Endodermal cell (in vitro differentiated cells): ENCODE results near the gene S100A3. TPM values are rescaled to one million over a fixed set of nuclear protein-coding genes. Genes with fewer than 3 reads are reported as not detected.

Source experiments
- DNase-seq: peaks from one replicate; pipeline ENCODE4 v3.0.0-alpha.2; 2017
- H3K27ac ChIP-seq: 2 replicates; pipeline ENCODE4 v1.5.1; 2013; ENCODE audit warnings: mild to moderate bottlenecking, low read depth, low read length, moderate library complexity
- H3K27me3 ChIP-seq: 2 replicates; pipeline ENCODE4 v1.6.1; 2013; ENCODE audit warnings: mild to moderate bottlenecking, low read length, moderate library complexity; ENCODE audit not compliant: insufficient read depth, control insufficient read depth, poor library complexity, severe bottlenecking
- H3K36me3 ChIP-seq: 2 replicates; pipeline ENCODE4 v1.7.0; 2013; ENCODE audit warnings: mild to moderate bottlenecking, low read length, moderate library complexity; ENCODE audit not compliant: control insufficient read depth, insufficient read depth
- H3K4me1 ChIP-seq: one replicate; pipeline ENCODE4 v1.7.0; 2013; ENCODE audit warnings: low read length; ENCODE audit not compliant: control insufficient read depth, insufficient read depth
- H3K4me3 ChIP-seq: 2 replicates; pipeline ENCODE4 v1.5.1; 2013; ENCODE audit warnings: mild to moderate bottlenecking, low read length, moderate library complexity
- H3K9ac ChIP-seq: 2 replicates; pipeline ENCODE4 v1.6.1; 2013; ENCODE audit warnings: mild to moderate bottlenecking, low read length, moderate library complexity; ENCODE audit not compliant: poor library complexity, severe bottlenecking; ENCODE audit errors: extremely low read depth
- H3K9me3 ChIP-seq: 2 replicates; pipeline ENCODE4 v1.6.1; 2013; ENCODE audit warnings: mild to moderate bottlenecking, low read length, moderate library complexity; ENCODE audit not compliant: control insufficient read depth
- H3K27ac Mint-ChIP-seq: 2 replicates; pipeline ENCODE4 v1.8.0; 2020; ENCODE audit warnings: mixed read lengths
- H3K27me3 Mint-ChIP-seq: 2 replicates; pipeline ENCODE4 v1.8.0; 2021; ENCODE audit warnings: mild to moderate bottlenecking, mixed read lengths; ENCODE audit not compliant: insufficient read depth
- H3K36me3 Mint-ChIP-seq: 2 replicates; pipeline ENCODE4 v1.8.0; 2020; ENCODE audit warnings: low read depth, mixed read lengths
- H3K4me1 Mint-ChIP-seq: 2 replicates; pipeline ENCODE4 v1.8.0; 2020; ENCODE audit warnings: mixed read lengths
- H3K4me3 Mint-ChIP-seq: 2 replicates; pipeline ENCODE4 v1.8.0; 2020; ENCODE audit warnings: mild to moderate bottlenecking, moderate library complexity, mixed read lengths
- H3K9me3 Mint-ChIP-seq: 2 replicates; pipeline ENCODE4 v1.8.0; 2020; ENCODE audit warnings: mild to moderate bottlenecking, mixed read lengths
- WGBS, 2 experiments: methylation state at CpG; one replicate each; pipeline versions ENCODE4 v1.1.5 to v1.1.7; 2013; ENCODE audit warnings: missing lambda C conversion rate in 2 of 2, mixed read lengths in 1 of 2; ENCODE audit not compliant: insufficient coverage in 1 of 2, insufficient read length in 1 of 2; 5-methylcytosine and 5-hydroxymethylcytosine counted together
- total RNA-seq, 2 donors: library from RNA; stranded (reverse); fragmentation: NEBNext Ultra II Directional in 1 of 2; extraction: Animal tissue kit (Norgen Biotek cat#: 25700) in 1 of 2; gene quantifications; 2 replicates in 1 of 2; 3 replicates in 1 of 2; pipeline ENCODE4 v1.2.1, GENCODE V29; 2021
- TF ChIP-seq, protein P1 (sequence below): fragments of 200-600 bp; sonication (generic); conservative IDR thresholded peaks from 2 replicates; pipeline ENCODE4 v1.5.0; 2021; ENCODE audit warnings: antibody characterized with exemption, mild to moderate bottlenecking

Gene S100A3
- total RNA-seq, 2 donors from 2014 or later = not detected

DNA sequence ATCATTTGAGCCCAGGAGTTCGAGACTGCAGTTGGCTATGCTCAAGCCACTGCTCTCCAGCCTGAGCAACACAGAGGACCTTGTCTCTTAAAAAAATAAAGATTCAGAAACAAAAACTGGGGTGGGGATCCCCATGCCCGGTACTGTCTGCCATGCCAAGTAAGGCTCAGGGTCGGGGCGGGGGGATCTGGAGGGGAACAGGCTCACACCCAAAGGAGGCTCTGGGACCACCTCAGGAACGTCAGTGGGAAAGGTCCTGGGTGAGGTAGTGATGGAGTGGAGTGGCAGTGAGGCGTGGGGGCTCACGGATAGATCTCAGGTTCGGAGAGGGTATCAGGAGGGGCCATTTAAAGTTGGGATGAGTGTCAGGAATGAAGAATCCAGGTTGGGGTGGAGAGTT is 2.7 kb downstream of the S100A3 start:
- H3K27me3 ChIP-seq = no peaks in the 10 kb centered on the region
- Mint-ChIP-seq H3K4me1 (peaks cover 18% of the 10 kb centered on the region), H3K27me3 (peaks cover 5% of the 10 kb centered on the region), H3K27ac (no peak overlapping the region), H3K9me3 (no peaks in the 10 kb centered on the region), H3K4me3 (no peak overlapping the region), H3K36me3 (no peaks in the 10 kb centered on the region)
- TF ChIP-seq, protein P1, sequence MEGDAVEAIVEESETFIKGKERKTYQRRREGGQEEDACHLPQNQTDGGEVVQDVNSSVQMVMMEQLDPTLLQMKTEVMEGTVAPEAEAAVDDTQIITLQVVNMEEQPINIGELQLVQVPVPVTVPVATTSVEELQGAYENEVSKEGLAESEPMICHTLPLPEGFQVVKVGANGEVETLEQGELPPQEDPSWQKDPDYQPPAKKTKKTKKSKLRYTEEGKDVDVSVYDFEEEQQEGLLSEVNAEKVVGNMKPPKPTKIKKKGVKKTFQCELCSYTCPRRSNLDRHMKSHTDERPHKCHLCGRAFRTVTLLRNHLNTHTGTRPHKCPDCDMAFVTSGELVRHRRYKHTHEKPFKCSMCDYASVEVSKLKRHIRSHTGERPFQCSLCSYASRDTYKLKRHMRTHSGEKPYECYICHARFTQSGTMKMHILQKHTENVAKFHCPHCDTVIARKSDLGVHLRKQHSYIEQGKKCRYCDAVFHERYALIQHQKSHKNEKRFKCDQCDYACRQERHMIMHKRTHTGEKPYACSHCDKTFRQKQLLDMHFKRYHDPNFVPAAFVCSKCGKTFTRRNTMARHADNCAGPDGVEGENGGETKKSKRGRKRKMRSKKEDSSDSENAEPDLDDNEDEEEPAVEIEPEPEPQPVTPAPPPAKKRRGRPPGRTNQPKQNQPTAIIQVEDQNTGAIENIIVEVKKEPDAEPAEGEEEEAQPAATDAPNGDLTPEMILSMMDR = no peak
- 91 to 94% methylated on average over 4 to 8 of the region's 8 CpGs for WGBS, 2 experiments
- H3K27ac ChIP-seq = no peak overlapping the region
- H3K4me3 ChIP-seq = no peak overlapping the region
- DNase-seq = no peak
- H3K4me1 ChIP-seq = peaks cover 12% of the 10 kb centered on the region
- no peaks in the 10 kb centered on the region for H3K9me3 ChIP-seq
- H3K9ac ChIP-seq = no peak overlapping the region
- H3K36me3 ChIP-seq = no peaks in the 10 kb centered on the region

DNA sequence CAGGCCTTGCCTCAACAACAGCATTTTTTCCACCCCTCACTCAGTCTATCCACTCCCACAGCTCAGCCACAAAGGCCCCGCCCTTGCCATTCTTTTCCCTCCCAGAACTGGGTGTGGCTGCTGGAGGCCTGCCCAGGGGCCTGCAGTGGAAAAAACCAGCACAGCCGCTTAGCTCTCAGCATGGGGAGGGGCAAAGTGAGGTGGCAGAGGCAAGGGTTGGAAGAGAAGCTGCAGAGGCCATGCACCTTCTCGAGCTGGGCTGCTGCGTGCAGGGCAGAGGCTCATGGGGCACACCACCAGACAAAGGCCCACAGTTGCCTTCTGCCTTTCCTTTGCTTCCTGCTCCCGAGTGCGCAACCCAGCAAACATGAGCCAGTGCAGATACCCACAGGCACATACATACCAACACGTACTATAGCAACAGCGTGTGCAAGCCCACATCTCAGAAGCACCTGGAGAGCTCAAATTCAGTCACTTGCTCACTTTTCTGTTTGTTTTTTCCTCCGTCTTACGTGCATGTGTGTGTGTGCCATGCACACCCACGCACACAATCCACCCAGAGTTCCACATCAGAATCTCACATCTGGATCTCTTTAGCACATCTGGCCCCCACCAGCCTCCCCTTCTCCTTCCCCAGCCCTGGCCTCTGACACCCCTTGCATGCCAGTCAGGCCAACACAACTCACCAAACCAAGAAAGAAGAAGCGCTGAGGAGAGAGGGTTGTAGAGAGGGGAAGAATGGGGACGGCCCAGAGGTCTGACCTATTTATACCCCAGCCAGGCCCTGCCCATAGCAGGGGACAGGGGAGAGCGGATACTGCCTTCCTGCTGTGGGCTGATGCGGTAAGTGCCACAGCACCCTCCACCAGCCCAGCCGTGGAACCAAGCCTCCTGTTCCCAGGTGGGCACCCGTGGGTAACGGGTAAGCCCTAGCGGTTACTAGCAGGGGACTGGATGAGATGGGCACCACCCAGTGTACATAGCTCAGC is 3.7 kb downstream of the S100A3 start, which contains the start of gene S100A4:
TSS of gene S100A4 (minus strand) at position 740 of the 989 bp plus-strand sequence. CDS start 1,012 bp downstream, outside the sequence.
- TF ChIP-seq, protein P1 = no peak
- Histone ChIP-seq H3K4me1 (peaks cover 12% of the 10 kb centered on the region), H3K36me3 (no peaks in the 10 kb centered on the region), H3K9ac (peak within 1 kb of the TSS; percentile 30), H3K27me3 (no peaks in the 10 kb centered on the region), H3K27ac (peak within 1 kb of the TSS; percentile 59), H3K9me3 (no peaks in the 10 kb centered on the region), H3K4me3 (no peak within 1 kb of the TSS)
- Mint-ChIP-seq H3K27ac (peak within 1 kb of the TSS; percentile 91), H3K9me3 (no peaks in the 10 kb centered on the region), H3K4me1 (peaks cover 18% of the 10 kb centered on the region), H3K27me3 (peaks cover 4% of the 10 kb centered on the region), H3K36me3 (no peaks in the 10 kb centered on the region), H3K4me3 (peak within 1 kb of the TSS; percentile 34)
- peak; percentile 98 for DNase-seq
- WGBS, 2 experiments = 72 to 74% methylated on average over 16 to 18 of the region's 19 CpGs

DNA sequence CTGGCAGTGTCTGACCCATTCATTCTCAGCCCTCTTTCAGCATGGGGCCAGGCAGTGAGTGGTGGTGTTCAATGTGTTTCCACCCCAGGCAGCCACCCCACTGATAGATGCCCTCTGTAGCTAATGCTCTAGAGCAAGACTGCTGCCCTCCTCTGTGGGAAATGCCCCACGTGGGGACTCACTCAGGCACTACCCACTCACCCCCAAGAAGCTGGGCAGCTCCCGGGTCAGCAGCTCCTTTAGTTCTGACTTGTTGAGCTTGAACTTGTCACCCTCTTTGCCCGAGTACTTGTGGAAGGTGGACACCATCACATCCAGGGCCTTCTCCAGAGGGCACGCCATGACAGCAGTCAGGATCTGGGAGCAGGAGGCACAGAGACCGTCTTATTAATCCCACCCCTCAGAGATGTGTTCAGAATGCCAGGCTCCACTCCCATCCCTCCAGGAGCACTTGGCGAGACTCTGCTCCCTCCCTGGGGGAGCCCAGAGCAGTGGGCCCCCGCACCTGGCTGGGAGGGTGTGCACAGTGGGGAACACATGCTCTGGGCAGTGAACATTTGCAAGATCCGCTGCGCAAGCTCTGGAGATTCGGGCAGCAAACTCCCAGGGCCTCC is 4.5 kb downstream of the S100A3 start:
- Mint-ChIP-seq H3K27me3 (peaks cover 2% of the 10 kb centered on the region), H3K36me3 (no peaks in the 10 kb centered on the region), H3K27ac (peak overlapping the region; percentile 82), H3K4me3 (no peak overlapping the region), H3K4me1 (peaks cover 18% of the 10 kb centered on the region), H3K9me3 (no peaks in the 10 kb centered on the region)
- DNase-seq = no peak
- peak overlapping the region; percentile 59 for H3K27ac ChIP-seq
- H3K9me3 ChIP-seq = no peaks in the 10 kb centered on the region
- peaks cover 12% of the 10 kb centered on the region for H3K4me1 ChIP-seq
- TF ChIP-seq, protein P1 = no peak
- H3K4me3 ChIP-seq = no peak overlapping the region
- WGBS, 2 experiments = 82 to 83% methylated on average over 4 to 10 of the region's 10 CpGs
- H3K27me3 ChIP-seq = no peaks in the 10 kb centered on the region
- no peaks in the 10 kb centered on the region for H3K36me3 ChIP-seq
- H3K9ac ChIP-seq = peak overlapping the region; percentile 30
